Gastroesophageal sphincter (tissue), 4 donors: Measurements from ENCODE around the gene NKD1. TPM values are rescaled to one million over a fixed set of nuclear protein-coding genes. Genes with fewer than 3 reads are reported as not detected.

ENCODE experiments used
- ATAC-seq: fragments of 150-250 bp; one replicate; pipeline ENCODE4 v1.9.1; 2016; ENCODE audit warnings: mild to moderate bottlenecking, moderate library complexity
- H3K27ac ChIP-seq, 4 donors: fragments of 200-600 bp; sonication (generic) in 3 of 4; 1 replicate in 3 of 4; 2 replicates in 1 of 4; pipeline ENCODE4 v1.5.1; 2016 to 2019
- H3K27me3 ChIP-seq: fragments of 200-600 bp; sonication (generic); one replicate; pipeline ENCODE4 v1.5.1; 2019
- H3K36me3 ChIP-seq, 2 donors: fragments of 200-600 bp; sonication (generic); one replicate each; pipeline ENCODE4 v1.5.1; 2019; ENCODE audit warnings: control low read depth in 1 of 2
- H3K4me1 ChIP-seq, 3 donors: fragments of 200-600 bp; sonication (generic); 1 replicate in 2 of 3; 2 replicates in 1 of 3; pipeline ENCODE4 v1.5.1; 2016 to 2019; ENCODE audit warnings: control low read depth in 2 of 3
- H3K4me3 ChIP-seq, 2 donors: fragments of 200-600 bp; sonication (generic); one replicate each; pipeline ENCODE4 v1.5.1; 2019; ENCODE audit warnings: mild to moderate bottlenecking in 1 of 2, moderate library complexity in 1 of 2
- H3K9me3 ChIP-seq, 3 donors: fragments of 200-600 bp; sonication (generic); one replicate each; pipeline ENCODE4 v1.5.1; 2017 to 2019; ENCODE audit warnings: control low read depth in 2 of 3
- EP300 ChIP-seq: sonication (generic); formaldehyde crosslinking; IDR thresholded peaks from one replicate; pipeline ENCODE4 v1.6.1; 2017; ENCODE audit warnings: antibody characterized with exemption, mild to moderate bottlenecking
- POLR2A ChIP-seq, 2 donors: fragments of 450-650 bp; IDR thresholded peaks; one replicate each; pipeline ENCODE4 v1.6.1; 2017; ENCODE audit warnings: antibody characterized with exemption in 2 of 2, mild to moderate bottlenecking in 2 of 2, moderate library complexity in 1 of 2
- POLR2AphosphoS5 ChIP-seq: sonication (generic); formaldehyde crosslinking; IDR thresholded peaks from one replicate; pipeline ENCODE4 v1.6.1; 2017; ENCODE audit warnings: antibody characterized with exemption
- whole genome bisulfite sequencing, 2 donors: methylation state at CpG; one replicate each; pipeline ENCODE4 v1.1.5; 2018; ENCODE audit warnings: low coverage in 1 of 2; 5-methylcytosine and 5-hydroxymethylcytosine counted together
- total RNA-seq, 4 donors: library from RNA; depleted of rRNA; stranded (reverse); fragments of >200 nt; gene quantifications; one replicate each; pipeline ENCODE4 v1.1.0, GENCODE V29; 2016
- TF ChIP-seq, protein P1 (sequence below), 4 experiments: fragments of 200-600 bp in 2 of 4; fragments of 450-650 bp in 2 of 4; sonication (generic) in 1 of 4; IDR thresholded peaks; one replicate each; pipeline ENCODE4 v1.5.1; 2017 to 2019; ENCODE audit warnings: antibody characterized with exemption in 4 of 4, mild to moderate bottlenecking in 2 of 4, moderate library complexity in 2 of 4

NKD1 gene
- total RNA-seq, 4 donors from 2014 or later, result 27.7 to 69.2 (median 48.7) TPM

GRCh38 chr16:50529334-50529733 is 18.9 kb upstream of the NKD1 start:
- TF ChIP-seq POLR2AphosphoS5 (no peak), EP300 (no peak), POLR2A (IDR thresholded peaks at IDR 0.05) (no peak)
- TF ChIP-seq, protein P1, sequence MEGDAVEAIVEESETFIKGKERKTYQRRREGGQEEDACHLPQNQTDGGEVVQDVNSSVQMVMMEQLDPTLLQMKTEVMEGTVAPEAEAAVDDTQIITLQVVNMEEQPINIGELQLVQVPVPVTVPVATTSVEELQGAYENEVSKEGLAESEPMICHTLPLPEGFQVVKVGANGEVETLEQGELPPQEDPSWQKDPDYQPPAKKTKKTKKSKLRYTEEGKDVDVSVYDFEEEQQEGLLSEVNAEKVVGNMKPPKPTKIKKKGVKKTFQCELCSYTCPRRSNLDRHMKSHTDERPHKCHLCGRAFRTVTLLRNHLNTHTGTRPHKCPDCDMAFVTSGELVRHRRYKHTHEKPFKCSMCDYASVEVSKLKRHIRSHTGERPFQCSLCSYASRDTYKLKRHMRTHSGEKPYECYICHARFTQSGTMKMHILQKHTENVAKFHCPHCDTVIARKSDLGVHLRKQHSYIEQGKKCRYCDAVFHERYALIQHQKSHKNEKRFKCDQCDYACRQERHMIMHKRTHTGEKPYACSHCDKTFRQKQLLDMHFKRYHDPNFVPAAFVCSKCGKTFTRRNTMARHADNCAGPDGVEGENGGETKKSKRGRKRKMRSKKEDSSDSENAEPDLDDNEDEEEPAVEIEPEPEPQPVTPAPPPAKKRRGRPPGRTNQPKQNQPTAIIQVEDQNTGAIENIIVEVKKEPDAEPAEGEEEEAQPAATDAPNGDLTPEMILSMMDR (IDR thresholded peaks at IDR 0.05), result no peak
- Histone ChIP-seq H3K27me3 (no peaks in the 10 kb centered on the region), H3K9me3 (peaks cover 0 to 24% (median 0%) of the 10 kb centered on the region in 3 donors), H3K4me3 (no peak overlapping the region), H3K36me3 (no peaks in the 10 kb centered on the region), H3K27ac (no peak overlapping the region), H3K4me1 (no peaks in the 10 kb centered on the region)
- no peak for ATAC-seq

DNA sequence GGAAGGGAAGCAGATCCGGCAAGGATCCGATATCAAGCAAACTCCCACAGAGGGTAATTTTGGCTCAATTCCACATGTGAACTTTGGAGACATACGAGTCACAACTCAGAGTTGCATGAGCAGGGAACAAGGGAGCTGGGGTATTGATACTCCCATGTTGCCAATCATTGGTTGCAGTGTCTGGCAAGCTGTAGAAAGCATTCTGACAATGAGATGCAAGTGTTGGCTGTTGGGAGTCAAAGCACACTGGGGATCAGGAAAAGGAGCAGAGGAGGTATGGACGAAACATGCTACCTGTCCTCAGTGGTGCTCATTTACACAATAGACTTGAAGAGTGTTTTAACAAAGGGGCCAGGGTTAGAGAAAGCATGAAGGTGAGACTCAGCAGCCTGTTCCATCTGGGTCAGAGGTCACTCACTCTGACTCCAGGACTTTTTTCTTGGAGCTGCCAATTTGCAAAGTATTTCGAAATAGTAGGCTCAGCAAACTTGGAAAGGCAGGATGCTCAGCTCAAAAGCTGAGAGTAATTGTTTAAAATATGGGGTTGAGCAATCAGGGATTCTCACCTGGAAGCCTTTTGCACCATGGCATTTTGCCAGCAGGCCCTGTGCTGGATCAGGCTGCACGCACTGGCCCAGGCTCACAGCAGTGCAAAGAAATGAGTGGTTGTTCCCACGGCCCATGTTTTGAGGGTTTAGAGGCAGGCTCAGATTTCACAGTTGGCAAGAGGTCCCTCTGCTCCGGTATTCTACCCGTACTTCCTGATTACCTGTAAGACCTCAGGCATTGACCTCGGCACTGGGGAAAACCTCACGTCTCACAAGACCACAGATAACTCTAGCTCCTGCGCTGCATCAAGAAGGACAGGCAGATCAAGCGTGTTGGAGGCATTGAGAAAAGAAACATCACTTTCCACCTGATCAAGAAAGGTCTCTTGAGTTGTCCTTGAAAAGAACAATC is 17.6 kb upstream of the NKD1 start:
- no peaks in the 10 kb centered on the region for H3K27me3 ChIP-seq
- H3K9me3 ChIP-seq, result peaks cover 0 to 24% (median 0%) of the 10 kb centered on the region in 3 donors
- H3K36me3 ChIP-seq, result no peaks in the 10 kb centered on the region
- H3K4me1 ChIP-seq, result no peaks in the 10 kb centered on the region
- TF ChIP-seq, protein P1 (IDR thresholded peaks at IDR 0.05), result no peak
- no peak for TF ChIP-seq EP300
- no peak for TF ChIP-seq POLR2AphosphoS5
- no peak for ATAC-seq
- H3K4me3 ChIP-seq, result no peak overlapping the region
- no peak overlapping the region for H3K27ac ChIP-seq
- WGBS, 2 donors, result 72 to 84% methylated on average over 4 to 5 of the region's 13 CpGs

DNA sequence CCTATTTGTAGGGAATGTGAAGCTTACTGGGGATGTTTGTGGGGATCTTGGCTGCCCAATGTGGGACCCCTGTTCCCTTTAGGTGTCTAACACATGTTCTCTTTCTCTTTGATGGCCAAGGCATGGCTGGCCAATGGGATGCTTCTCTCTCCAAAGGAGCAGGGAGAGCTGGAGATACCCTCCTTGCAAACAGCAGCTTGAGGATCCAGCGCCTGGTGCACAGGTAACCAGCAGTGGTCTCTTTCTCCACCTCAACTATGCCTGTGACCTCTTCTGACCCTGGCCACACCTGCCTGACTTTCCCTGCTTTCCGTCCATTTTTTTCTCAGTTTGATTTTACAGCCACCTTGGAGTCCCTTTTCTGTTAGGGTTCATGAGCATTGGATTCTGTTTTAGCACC is 16.8 kb upstream of the NKD1 start:
- H3K36me3 ChIP-seq, result no peaks in the 10 kb centered on the region
- H3K4me1 ChIP-seq, result no peaks in the 10 kb centered on the region
- H3K27me3 ChIP-seq, result no peaks in the 10 kb centered on the region
- ATAC-seq, result no peak
- no peak overlapping the region for H3K4me3 ChIP-seq
- H3K9me3 ChIP-seq, result peaks cover 0 to 24% (median 0%) of the 10 kb centered on the region in 3 donors
- 81 to 94% methylated on average over 2 of the region's 2 CpGs for WGBS, 2 donors
- no peak overlapping the region for H3K27ac ChIP-seq
- TF ChIP-seq POLR2A (IDR thresholded peaks at IDR 0.05) (no peak), POLR2AphosphoS5 (no peak), EP300 (no peak)
- TF ChIP-seq, protein P1 (IDR thresholded peaks at IDR 0.05), result no peak

DNA sequence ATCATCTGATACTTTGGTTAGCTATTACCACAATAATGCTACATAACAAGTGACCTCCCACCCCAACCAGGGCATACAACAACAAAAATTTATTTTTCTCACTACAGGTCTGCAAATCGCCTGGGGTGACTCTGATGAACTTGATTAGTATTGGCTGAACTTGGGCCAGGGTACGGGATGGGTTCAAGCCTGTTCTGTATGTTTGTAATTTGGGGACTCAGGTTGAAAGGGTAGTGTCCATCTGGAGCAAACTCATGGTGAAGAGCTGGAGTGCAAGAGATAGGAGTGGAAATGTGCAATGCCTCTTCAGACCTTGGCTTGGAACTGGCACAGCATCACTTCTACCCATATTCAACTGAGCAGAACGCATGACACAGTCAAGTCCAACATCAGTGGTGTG is 16.3 kb upstream of the NKD1 start:
- Histone ChIP-seq H3K9me3 (peaks cover 0 to 24% (median 0%) of the 10 kb centered on the region in 3 donors), H3K27ac (no peak overlapping the region), H3K4me1 (no peaks in the 10 kb centered on the region), H3K36me3 (no peaks in the 10 kb centered on the region), H3K27me3 (no peaks in the 10 kb centered on the region), H3K4me3 (no peak overlapping the region)
- TF ChIP-seq, protein P1 (IDR thresholded peaks at IDR 0.05), result no peak
- no peak for TF ChIP-seq POLR2A (IDR thresholded peaks at IDR 0.05)
- TF ChIP-seq EP300, result no peak
- no peak for TF ChIP-seq POLR2AphosphoS5
- WGBS, 2 donors, result 80% methylated on average over 2 of the region's 3 CpGs; no CpG with 5 or more reads in 1 of the 2 donors
- ATAC-seq, result no peak

GRCh38 chr16:50532576-50532975 is 15.6 kb upstream of the NKD1 start:
- H3K36me3 ChIP-seq, result no peaks in the 10 kb centered on the region
- H3K27me3 ChIP-seq, result no peaks in the 10 kb centered on the region
- no peak for ATAC-seq
- peaks cover 0 to 24% (median 0%) of the 10 kb centered on the region in 3 donors for H3K9me3 ChIP-seq
- no peak overlapping the region for H3K27ac ChIP-seq
- no peaks in the 10 kb centered on the region for H3K4me1 ChIP-seq
- no peak for TF ChIP-seq EP300
- TF ChIP-seq POLR2A (IDR thresholded peaks at IDR 0.05), result no peak
- TF ChIP-seq, protein P1 (IDR thresholded peaks at IDR 0.05), result no peak
- no peak for TF ChIP-seq POLR2AphosphoS5
- no peak overlapping the region for H3K4me3 ChIP-seq
- 93 to 100% methylated on average over 2 to 6 of the region's 6 CpGs for WGBS, 2 donors
